Measurements from ENCODE around the gene FRMD1. TPM values are rescaled to one million over a fixed set of nuclear protein-coding genes. Genes with fewer than 3 reads are reported as not detected.

The FRMD1 gene
- polyA plus RNA-seq, 1 donor, result 5.9 TPM

- DNase-seq, result no peak
- WGBS (ENCODE audit: insufficient coverage, low lambda C conversion rate), result no CpG with 5 or more reads among the region's 14 CpGs
- Histone ChIP-seq H3K9me3 (ENCODE audit: control insufficient read depth, low read depth, low read length) (no peaks in the 10 kb centered on the region), H3K27ac (ENCODE audit: low read length) (no peak overlapping the region), H3K36me3 (ENCODE audit: control insufficient read depth, insufficient read depth, low read length) (no peaks in the 10 kb centered on the region), H3K4me3 (ENCODE audit: low read length) (no peak overlapping the region), H3K27me3 (ENCODE audit: control insufficient read depth, insufficient read depth, low read length) (no peaks in the 10 kb centered on the region), H3K4me1 (ENCODE audit: control insufficient read depth, insufficient read depth, low read length) (peaks cover 6% of the 10 kb centered on the region)
These were observed 43.0 kb upstream of the FRMD1 start for GRCh38 chr6:168122011-168122410.

- H3K27me3 ChIP-seq (ENCODE audit: control insufficient read depth, insufficient read depth, low read length), result no peaks in the 10 kb centered on the region
- H3K27ac ChIP-seq (ENCODE audit: low read length), result no peak overlapping the region
- peaks cover 6% of the 10 kb centered on the region for H3K9me3 ChIP-seq (ENCODE audit: control insufficient read depth, low read depth, low read length)
- DNase-seq, result no peak
- no peak overlapping the region for H3K4me3 ChIP-seq (ENCODE audit: low read length)
- H3K36me3 ChIP-seq (ENCODE audit: control insufficient read depth, insufficient read depth, low read length), result no peaks in the 10 kb centered on the region
- peaks cover 6% of the 10 kb centered on the region for H3K4me1 ChIP-seq (ENCODE audit: control insufficient read depth, insufficient read depth, low read length)
- no CpG with 5 or more reads among the region's 8 CpGs for WGBS (ENCODE audit: insufficient coverage, low lambda C conversion rate)
These were observed 42.3 kb upstream of the FRMD1 start for GRCh38 chr6:168121303-168121665.

GRCh38 chr6:168120390-168121302 lies 41.6 kb upstream of the FRMD1 start:
- Histone ChIP-seq H3K4me1 (ENCODE audit: control insufficient read depth, insufficient read depth, low read length) (peaks cover 6% of the 10 kb centered on the region), H3K27ac (ENCODE audit: low read length) (no peak overlapping the region), H3K4me3 (ENCODE audit: low read length) (no peak overlapping the region), H3K9me3 (ENCODE audit: control insufficient read depth, low read depth, low read length) (peaks cover 6% of the 10 kb centered on the region), H3K36me3 (ENCODE audit: control insufficient read depth, insufficient read depth, low read length) (no peaks in the 10 kb centered on the region), H3K27me3 (ENCODE audit: control insufficient read depth, insufficient read depth, low read length) (no peaks in the 10 kb centered on the region)
- DNase-seq, result no peak
- no CpG with 5 or more reads among the region's 15 CpGs for WGBS (ENCODE audit: insufficient coverage, low lambda C conversion rate)

- peaks cover 6% of the 10 kb centered on the region for H3K4me1 ChIP-seq (ENCODE audit: control insufficient read depth, insufficient read depth, low read length)
- no peak overlapping the region for H3K27ac ChIP-seq (ENCODE audit: low read length)
- H3K36me3 ChIP-seq (ENCODE audit: control insufficient read depth, insufficient read depth, low read length), result no peaks in the 10 kb centered on the region
- peaks cover 6% of the 10 kb centered on the region for H3K9me3 ChIP-seq (ENCODE audit: control insufficient read depth, low read depth, low read length)
- no peaks in the 10 kb centered on the region for H3K27me3 ChIP-seq (ENCODE audit: control insufficient read depth, insufficient read depth, low read length)
- DNase-seq, result no peak
- no peak overlapping the region for H3K4me3 ChIP-seq (ENCODE audit: low read length)
These were observed 40.5 kb upstream of the FRMD1 start for GRCh38 chr6:168119539-168119938.

- DNase-seq, result no peak
- Histone ChIP-seq H3K27ac (ENCODE audit: low read length) (no peak overlapping the region), H3K4me3 (ENCODE audit: low read length) (no peak overlapping the region), H3K9me3 (ENCODE audit: control insufficient read depth, low read depth, low read length) (peaks cover 6% of the 10 kb centered on the region), H3K27me3 (ENCODE audit: control insufficient read depth, insufficient read depth, low read length) (no peaks in the 10 kb centered on the region), H3K36me3 (ENCODE audit: control insufficient read depth, insufficient read depth, low read length) (no peaks in the 10 kb centered on the region), H3K4me1 (ENCODE audit: control insufficient read depth, insufficient read depth, low read length) (peaks cover 6% of the 10 kb centered on the region)
- WGBS (ENCODE audit: insufficient coverage, low lambda C conversion rate), result no CpG with 5 or more reads among the region's 7 CpGs
These were observed 39.9 kb upstream of the FRMD1 start for GRCh38 chr6:168118935-168119334.

GRCh38 chr6:168117942-168118341 lies 38.9 kb upstream of the FRMD1 start:
- DNase-seq, result no peak
- Histone ChIP-seq H3K9me3 (ENCODE audit: control insufficient read depth, low read depth, low read length) (peaks cover 6% of the 10 kb centered on the region), H3K4me1 (ENCODE audit: control insufficient read depth, insufficient read depth, low read length) (peaks cover 6% of the 10 kb centered on the region), H3K27me3 (ENCODE audit: control insufficient read depth, insufficient read depth, low read length) (no peaks in the 10 kb centered on the region), H3K36me3 (ENCODE audit: control insufficient read depth, insufficient read depth, low read length) (no peaks in the 10 kb centered on the region), H3K27ac (ENCODE audit: low read length) (peak overlapping the region; percentile 80), H3K4me3 (ENCODE audit: low read length) (no peak overlapping the region)
- 86% methylated on average over 1 of the region's 4 CpGs for WGBS (ENCODE audit: insufficient coverage, low lambda C conversion rate)

GRCh38 chr6:168116975-168117899 lies 38.2 kb upstream of the FRMD1 start:
- Histone ChIP-seq H3K4me3 (ENCODE audit: low read length) (no peak overlapping the region), H3K36me3 (ENCODE audit: control insufficient read depth, insufficient read depth, low read length) (no peaks in the 10 kb centered on the region), H3K27ac (ENCODE audit: low read length) (peak overlapping the region; percentile 80), H3K9me3 (ENCODE audit: control insufficient read depth, low read depth, low read length) (peaks cover 6% of the 10 kb centered on the region), H3K27me3 (ENCODE audit: control insufficient read depth, insufficient read depth, low read length) (no peaks in the 10 kb centered on the region), H3K4me1 (ENCODE audit: control insufficient read depth, insufficient read depth, low read length) (peaks cover 6% of the 10 kb centered on the region)
- DNase-seq, result peak; percentile 83 to 90
- 71% methylated on average over 1 of the region's 26 CpGs for WGBS (ENCODE audit: insufficient coverage, low lambda C conversion rate)

- H3K27ac ChIP-seq (ENCODE audit: low read length), result peak overlapping the region; percentile 80
- peaks cover 6% of the 10 kb centered on the region for H3K9me3 ChIP-seq (ENCODE audit: control insufficient read depth, low read depth, low read length)
- no CpG with 5 or more reads among the region's 11 CpGs for WGBS (ENCODE audit: insufficient coverage, low lambda C conversion rate)
These were observed 37.5 kb upstream of the FRMD1 start for GRCh38 chr6:168116438-168116974.

GRCh38 chr6:168115748-168116437 lies 36.9 kb upstream of the FRMD1 start:
- Histone ChIP-seq H3K36me3 (ENCODE audit: control insufficient read depth, insufficient read depth, low read length) (no peaks in the 10 kb centered on the region), H3K27me3 (ENCODE audit: control insufficient read depth, insufficient read depth, low read length) (no peaks in the 10 kb centered on the region), H3K9me3 (ENCODE audit: control insufficient read depth, low read depth, low read length) (peaks cover 6% of the 10 kb centered on the region), H3K4me1 (ENCODE audit: control insufficient read depth, insufficient read depth, low read length) (peaks cover 6% of the 10 kb centered on the region), H3K4me3 (ENCODE audit: low read length) (no peak overlapping the region), H3K27ac (ENCODE audit: low read length) (no peak overlapping the region)
- 100% methylated on average over 1 of the region's 5 CpGs for WGBS (ENCODE audit: insufficient coverage, low lambda C conversion rate)
- no peak for DNase-seq

More at GRCh38 chr6:168116438-168116974, 37.5 kb upstream of the FRMD1 start:
- no peak overlapping the region for H3K4me3 ChIP-seq (ENCODE audit: low read length)
- DNase-seq, result no peak
- peaks cover 6% of the 10 kb centered on the region for H3K4me1 ChIP-seq (ENCODE audit: control insufficient read depth, insufficient read depth, low read length)
- no peaks in the 10 kb centered on the region for H3K27me3 ChIP-seq (ENCODE audit: control insufficient read depth, insufficient read depth, low read length)
- no peaks in the 10 kb centered on the region for H3K36me3 ChIP-seq (ENCODE audit: control insufficient read depth, insufficient read depth, low read length)

- DNase-seq, result no peak
- no peaks in the 10 kb centered on the region for H3K27me3 ChIP-seq (ENCODE audit: control insufficient read depth, insufficient read depth, low read length)
- WGBS (ENCODE audit: insufficient coverage, low lambda C conversion rate), result 100% methylated on average over 2 of the region's 8 CpGs
- H3K4me1 ChIP-seq (ENCODE audit: control insufficient read depth, insufficient read depth, low read length), result peaks cover 6% of the 10 kb centered on the region
- H3K9me3 ChIP-seq (ENCODE audit: control insufficient read depth, low read depth, low read length), result peaks cover 6% of the 10 kb centered on the region
- no peaks in the 10 kb centered on the region for H3K36me3 ChIP-seq (ENCODE audit: control insufficient read depth, insufficient read depth, low read length)
- H3K27ac ChIP-seq (ENCODE audit: low read length), result no peak overlapping the region
- H3K4me3 ChIP-seq (ENCODE audit: low read length), result no peak overlapping the region
These were observed 34.2 kb upstream of the FRMD1 start for GRCh38 chr6:168113226-168113625.
